Vagina (tissue), 2 donors: ENCODE measurements around the gene OLFML3. TPM values are rescaled to one million over a fixed set of nuclear protein-coding genes. Genes with fewer than 3 reads are reported as not detected.
"Not testable (repeated sequence)": the region's sequence is repeated elsewhere in the genome, so short reads cannot be mapped to it uniquely, and the experiment has no call there.

Source experiments
- DNase-seq, 2 donors: peaks; one replicate each; pipeline ENCODE4 v3.0.0-alpha.2; 2017; ENCODE audit errors: extremely low spot score in 2 of 2
- H3K27ac ChIP-seq: fragments of 200-600 bp; sonication (generic); one replicate; pipeline ENCODE4 v1.5.1; 2019
- H3K27me3 ChIP-seq: fragments of 200-600 bp; sonication (generic); one replicate; pipeline ENCODE4 v1.5.1; 2019
- H3K36me3 ChIP-seq, 2 donors: fragments of 200-600 bp; sonication (generic); one replicate each; pipeline ENCODE4 v1.5.1; 2017 to 2019
- H3K4me1 ChIP-seq: fragments of 200-600 bp; sonication (generic); one replicate; pipeline ENCODE4 v1.5.1; 2019
- H3K4me3 ChIP-seq, 2 donors: fragments of 200-600 bp; sonication (generic); 1 replicate in 1 of 2; 2 replicates in 1 of 2; pipeline ENCODE4 v1.5.1; 2016 to 2019
- H3K9me3 ChIP-seq: fragments of 200-600 bp; sonication (generic); one replicate; pipeline ENCODE4 v1.5.1; 2019
- POLR2A ChIP-seq, 2 donors: fragments of 450-650 bp; IDR thresholded peaks; one replicate each; pipeline ENCODE4 v1.6.1; 2017; ENCODE audit warnings: antibody characterized with exemption in 2 of 2, mild to moderate bottlenecking in 2 of 2, moderate library complexity in 2 of 2
- POLR2AphosphoS5 ChIP-seq, 2 donors: sonication (generic); formaldehyde crosslinking; IDR thresholded peaks; one replicate each; pipeline ENCODE4 v1.9.0; 2017; ENCODE audit warnings: antibody characterized with exemption in 2 of 2, mild to moderate bottlenecking in 2 of 2, low read depth in 1 of 2; ENCODE audit not compliant: insufficient read depth in 1 of 2
- intact Hi-C: fragments of 100-400 bp; cut with DNase I; formaldehyde crosslinking; loops from one replicate; pipeline ENCODE4 v1.15.1; 2023
- total RNA-seq: library from RNA; depleted of rRNA; stranded (reverse); fragments of >200 nt; gene quantifications from one replicate; pipeline ENCODE4 v1.2.3, GENCODE V29; 2016
- TF ChIP-seq, protein P1 (sequence below), 3 experiments: fragments of 450-650 bp in 2 of 3; fragments of 200-600 bp in 1 of 3; sonication (generic) in 1 of 3; IDR thresholded peaks; one replicate each; pipeline ENCODE4 v1.5.1; 2017 to 2019; ENCODE audit warnings: antibody characterized with exemption in 3 of 3, mild to moderate bottlenecking in 2 of 3, moderate library complexity in 2 of 3

OLFML3 gene
- total RNA-seq, 1 donor from 2014 or later = 108 TPM

DNA sequence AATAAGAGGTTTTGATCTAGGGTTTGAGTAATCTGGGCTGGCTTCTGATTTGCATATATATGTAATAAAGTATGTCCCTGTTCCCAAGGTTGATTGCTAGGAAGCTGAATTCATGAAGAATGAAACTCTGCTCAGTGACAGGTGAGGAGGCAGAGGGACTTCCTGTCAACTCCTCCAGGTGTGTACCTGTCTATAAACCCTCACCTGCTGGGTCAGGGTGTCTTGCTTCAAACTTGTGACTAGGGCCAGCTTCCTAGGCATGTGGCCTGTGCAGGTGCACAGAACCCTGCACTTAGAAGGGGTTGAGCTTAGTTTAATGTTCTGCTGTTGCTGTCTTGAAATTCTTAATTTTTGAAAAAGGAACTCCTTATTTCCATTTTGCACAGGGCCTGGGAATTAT, 21.1 kb downstream of the OLFML3 start:
- no peak overlapping the region for H3K4me3 ChIP-seq
- H3K4me1 ChIP-seq = peaks cover 19% of the 10 kb centered on the region
- no peaks in the 10 kb centered on the region for H3K36me3 ChIP-seq
- DNase-seq = no peak
- intact Hi-C loops = no loop called here
- TF ChIP-seq, protein P1, sequence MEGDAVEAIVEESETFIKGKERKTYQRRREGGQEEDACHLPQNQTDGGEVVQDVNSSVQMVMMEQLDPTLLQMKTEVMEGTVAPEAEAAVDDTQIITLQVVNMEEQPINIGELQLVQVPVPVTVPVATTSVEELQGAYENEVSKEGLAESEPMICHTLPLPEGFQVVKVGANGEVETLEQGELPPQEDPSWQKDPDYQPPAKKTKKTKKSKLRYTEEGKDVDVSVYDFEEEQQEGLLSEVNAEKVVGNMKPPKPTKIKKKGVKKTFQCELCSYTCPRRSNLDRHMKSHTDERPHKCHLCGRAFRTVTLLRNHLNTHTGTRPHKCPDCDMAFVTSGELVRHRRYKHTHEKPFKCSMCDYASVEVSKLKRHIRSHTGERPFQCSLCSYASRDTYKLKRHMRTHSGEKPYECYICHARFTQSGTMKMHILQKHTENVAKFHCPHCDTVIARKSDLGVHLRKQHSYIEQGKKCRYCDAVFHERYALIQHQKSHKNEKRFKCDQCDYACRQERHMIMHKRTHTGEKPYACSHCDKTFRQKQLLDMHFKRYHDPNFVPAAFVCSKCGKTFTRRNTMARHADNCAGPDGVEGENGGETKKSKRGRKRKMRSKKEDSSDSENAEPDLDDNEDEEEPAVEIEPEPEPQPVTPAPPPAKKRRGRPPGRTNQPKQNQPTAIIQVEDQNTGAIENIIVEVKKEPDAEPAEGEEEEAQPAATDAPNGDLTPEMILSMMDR (IDR thresholded peaks at IDR 0.05) = no peak
- no peak for TF ChIP-seq POLR2A (IDR thresholded peaks at IDR 0.05)
- no peaks in the 10 kb centered on the region for H3K27me3 ChIP-seq
- H3K9me3 ChIP-seq = no peaks in the 10 kb centered on the region
- H3K27ac ChIP-seq = no peak overlapping the region

DNA sequence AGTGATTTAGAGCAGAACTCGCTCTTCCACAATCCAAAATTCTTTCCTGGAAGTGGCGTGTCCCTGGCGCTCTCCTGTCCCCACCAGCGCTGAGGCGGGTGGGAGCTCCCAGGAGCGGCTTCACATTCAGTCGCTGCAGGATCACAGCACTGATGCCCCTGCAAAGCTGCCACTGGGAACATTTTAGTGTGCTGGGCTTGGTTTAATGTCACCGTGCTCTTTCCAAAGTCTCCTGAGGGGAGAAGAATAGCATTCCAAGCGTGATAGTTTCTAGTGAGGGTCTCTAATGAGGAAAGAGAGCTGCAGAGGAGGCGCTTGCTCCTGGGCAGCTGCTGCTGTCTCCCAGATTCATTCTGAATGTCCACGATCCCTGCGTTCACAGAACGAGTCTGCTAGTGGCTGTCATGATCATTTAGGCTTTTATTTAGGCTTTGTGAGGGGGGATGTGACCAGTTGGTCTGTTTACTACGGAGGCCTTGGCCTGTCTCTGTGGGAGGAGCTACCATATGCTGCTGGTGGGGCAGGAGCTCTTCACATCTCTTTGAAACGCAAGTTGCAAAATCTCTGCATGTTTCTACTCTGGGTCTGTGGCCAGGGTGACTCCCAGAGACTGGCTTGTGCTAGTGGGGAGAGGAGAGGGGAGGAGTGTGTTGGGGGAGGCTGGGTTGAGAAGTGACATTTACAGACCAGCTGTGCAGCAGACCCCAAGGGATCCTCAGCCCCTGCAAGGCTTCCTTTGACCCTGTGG, 23.4 kb downstream of the OLFML3 start:
- H3K27me3 ChIP-seq = no peaks in the 10 kb centered on the region
- no peak for DNase-seq
- H3K27ac ChIP-seq = peak overlapping the region; percentile 25
- no peaks in the 10 kb centered on the region for H3K36me3 ChIP-seq
- intact Hi-C loops = no loop called here
- peaks cover 19% of the 10 kb centered on the region for H3K4me1 ChIP-seq
- H3K9me3 ChIP-seq = no peaks in the 10 kb centered on the region
- H3K4me3 ChIP-seq = no peak overlapping the region
- TF ChIP-seq, protein P1 (IDR thresholded peaks at IDR 0.05) = no peak
- TF ChIP-seq POLR2AphosphoS5 (IDR thresholded peaks at IDR 0.05; ENCODE audit: insufficient read depth in 1 of 2, low read depth in 1 of 2) = no peak
- no peak for TF ChIP-seq POLR2A (IDR thresholded peaks at IDR 0.05)

DNA sequence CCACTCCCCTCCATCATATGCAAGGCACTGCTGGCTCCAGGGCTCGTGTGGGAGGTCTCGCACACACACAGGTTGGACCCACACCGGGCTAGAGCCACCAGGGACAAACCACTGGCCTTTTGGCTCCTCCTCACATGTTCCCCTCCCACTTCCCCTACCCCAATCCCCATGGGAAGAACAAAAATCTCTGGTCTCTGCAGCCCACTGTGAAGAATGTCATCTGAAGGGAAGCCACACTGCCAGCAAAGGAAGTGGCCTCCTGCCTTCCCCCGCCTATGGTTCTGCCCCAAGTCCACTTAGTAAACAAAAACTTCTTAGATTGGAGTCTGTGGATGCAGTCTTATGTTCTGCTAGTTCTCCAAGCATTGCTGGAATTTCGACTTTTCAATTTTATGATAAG, 24.2 kb downstream of the OLFML3 start:
- TF ChIP-seq, protein P1 (IDR thresholded peaks at IDR 0.05) = no peak
- TF ChIP-seq POLR2AphosphoS5 (IDR thresholded peaks at IDR 0.05; ENCODE audit: insufficient read depth in 1 of 2, low read depth in 1 of 2) = no peak
- TF ChIP-seq POLR2A (IDR thresholded peaks at IDR 0.05) = no peak
- Histone ChIP-seq H3K9me3 (no peaks in the 10 kb centered on the region), H3K36me3 (no peaks in the 10 kb centered on the region), H3K27me3 (no peaks in the 10 kb centered on the region), H3K4me1 (peaks cover 19% of the 10 kb centered on the region), H3K4me3 (no peak overlapping the region), H3K27ac (peak overlapping the region; percentile 25)
- intact Hi-C loops = no loop called here
- no peak for DNase-seq

DNA sequence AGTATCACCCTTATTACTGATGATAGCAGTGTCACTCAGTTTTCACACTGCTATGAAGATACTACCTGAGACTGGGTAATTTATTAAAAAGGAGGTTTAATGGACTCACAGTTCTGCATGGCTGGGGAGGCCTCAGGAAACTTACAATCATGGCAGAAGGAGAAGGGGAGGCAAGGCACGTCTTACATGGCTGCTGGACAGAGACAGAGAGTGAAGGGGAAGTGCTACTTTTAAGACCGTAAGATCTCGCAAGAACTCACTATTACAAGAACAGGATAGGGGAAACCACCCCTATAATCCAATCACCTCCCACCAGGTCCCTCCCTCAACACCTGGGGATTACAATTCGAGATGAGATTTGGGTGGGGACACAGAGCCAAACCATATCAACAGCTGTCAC, 27.6 kb downstream of the OLFML3 start:
- H3K27ac ChIP-seq, H3K27me3 ChIP-seq, intact Hi-C loops: not testable (repeated sequence)

DNA sequence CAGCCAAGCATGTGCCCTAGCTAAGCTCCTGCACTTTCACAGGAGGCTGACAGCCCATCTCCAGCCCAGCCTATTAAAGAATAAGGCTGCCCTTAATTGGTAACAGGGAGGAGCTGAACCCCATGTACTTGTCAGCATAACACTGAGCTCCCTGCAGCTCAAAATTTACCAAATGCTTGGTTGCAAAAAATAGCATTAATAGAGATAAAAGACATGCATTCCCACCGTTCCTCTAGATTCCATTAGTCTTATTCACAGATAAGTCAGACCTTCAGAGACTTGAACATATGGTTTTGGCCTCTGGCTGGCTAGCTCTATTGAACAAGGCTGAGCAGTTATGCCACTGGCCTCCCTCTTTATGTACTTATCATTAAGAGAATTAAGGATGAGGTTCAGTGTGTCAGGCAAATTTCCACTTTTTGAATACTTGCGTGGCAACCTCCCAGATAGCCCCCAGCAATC, 29.2 kb downstream of the OLFML3 start:
- Histone ChIP-seq H3K27me3 (no peaks in the 10 kb centered on the region), H3K4me3 (no peak overlapping the region), H3K27ac (no peak overlapping the region), H3K4me1 (peaks cover 7% of the 10 kb centered on the region), H3K36me3 (no peaks in the 10 kb centered on the region), H3K9me3 (no peaks in the 10 kb centered on the region)
- intact Hi-C loops = no loop called here
- DNase-seq = no peak
- TF ChIP-seq POLR2A (IDR thresholded peaks at IDR 0.05) (no peak), POLR2AphosphoS5 (IDR thresholded peaks at IDR 0.05; ENCODE audit: insufficient read depth in 1 of 2, low read depth in 1 of 2) (no peak)
- TF ChIP-seq, protein P1 (IDR thresholded peaks at IDR 0.05) = no peak

More for the DNA sequence above, 27.6 kb downstream of the OLFML3 start:
- H3K4me3 ChIP-seq, DNase-seq, H3K36me3 ChIP-seq, H3K9me3 ChIP-seq: not testable (repeated sequence)
- H3K4me1 ChIP-seq = peaks cover 19% of the 10 kb centered on the region
